AG04450 (cell line): ENCODE results near the gene SSUH2. TPM values are rescaled to one million over a fixed set of nuclear protein-coding genes. Genes with fewer than 3 reads are reported as not detected.

Source experiments
- CTCF ChIA-PET: fragments of 300-600, 350-600 bp; formaldehyde crosslinking; extraction: SDS; loops from one replicate; lab custom pipeline; 2022; ENCODE audit warnings: antibody characterized with exemption, inconsistent platforms; lab: Charles Lee
- POLR2A ChIA-PET: fragments of 350-600 bp; formaldehyde crosslinking; extraction: SDS; loops from one replicate; lab custom pipeline; 2021; ENCODE audit warnings: antibody characterized with exemption, inconsistent platforms; lab: Yijun Ruan, JAX
- DNase-seq: peaks from one replicate; pipeline ENCODE4 v3.0.0-alpha.2; 2011; ENCODE audit warnings: low read depth, low spot score
- H3K27ac ChIP-seq: one replicate; pipeline ENCODE4 v1.5.1; 2012; ENCODE audit warnings: low read depth, low read length, control low read depth
- H3K27me3 ChIP-seq: one replicate; pipeline ENCODE4 v1.6.0; 2012; ENCODE audit warnings: low read length; ENCODE audit not compliant: control insufficient read depth, insufficient read depth
- H3K4me3 ChIP-seq: 2 replicates; pipeline ENCODE4 v1.5.1; 2011; ENCODE audit warnings: mild to moderate bottlenecking, low read depth, low read length, control low read depth
- H3K9me3 ChIP-seq: 2 replicates; pipeline ENCODE4 v1.5.1; 2012; ENCODE audit warnings: low read length; ENCODE audit not compliant: control insufficient read depth, insufficient read depth
- polyA plus RNA-seq: library from polyadenylated mRNA; depleted of rRNA; stranded (reverse); fragments of >200 nt; gene quantifications from 2 replicates; pipeline ENCODE4 v1.2.3, GENCODE V29; 2011
- TF ChIP-seq, protein P1 (sequence below): IDR thresholded peaks from 2 replicates; pipeline ENCODE4 v1.5.1; 2011; ENCODE audit warnings: low read depth, low read length, control low read depth, inconsistent platforms

The SSUH2 gene
- polyA plus RNA-seq, 1 experiment, result 0.09 TPM

DNA sequence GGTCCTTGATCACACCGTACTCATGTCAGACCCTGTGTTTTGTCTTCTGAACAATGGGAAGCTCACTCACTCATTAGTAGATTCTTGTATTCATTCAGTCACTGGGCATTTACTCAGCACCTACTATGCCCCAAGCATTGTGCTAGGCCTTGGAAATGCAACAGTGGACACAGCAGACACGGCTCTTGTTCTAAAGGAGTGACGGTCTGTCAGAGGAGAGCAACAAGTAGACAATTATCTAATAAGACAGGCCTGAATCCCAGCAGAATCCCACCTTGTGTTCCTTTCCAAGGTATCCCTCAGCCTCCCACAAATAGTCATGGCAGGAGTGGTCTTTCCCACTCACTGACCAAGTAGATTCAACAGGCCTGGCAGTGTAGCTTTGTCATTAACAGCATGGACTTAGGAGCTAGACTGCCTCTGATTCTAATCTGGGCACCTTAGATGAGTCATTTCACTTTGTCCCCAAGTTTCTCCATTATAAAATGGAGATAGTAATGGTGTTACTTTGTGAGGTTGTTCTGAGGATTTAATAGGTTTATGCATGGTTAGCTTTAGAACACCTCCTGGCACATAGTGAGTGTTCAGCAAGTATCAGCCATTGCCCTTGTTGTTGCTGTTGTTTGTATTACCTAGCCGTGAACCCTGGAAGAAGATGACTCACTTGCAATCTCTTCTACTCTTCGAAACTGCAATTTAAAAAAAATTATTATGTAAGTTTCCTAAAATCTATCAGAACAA, 69.1 kb downstream of the SSUH2 start:
- Histone ChIP-seq H3K4me3 (no peak overlapping the region), H3K27me3 (no peaks in the 10 kb centered on the region), H3K27ac (no peak overlapping the region), H3K9me3 (no peaks in the 10 kb centered on the region)
- TF ChIP-seq, protein P1, sequence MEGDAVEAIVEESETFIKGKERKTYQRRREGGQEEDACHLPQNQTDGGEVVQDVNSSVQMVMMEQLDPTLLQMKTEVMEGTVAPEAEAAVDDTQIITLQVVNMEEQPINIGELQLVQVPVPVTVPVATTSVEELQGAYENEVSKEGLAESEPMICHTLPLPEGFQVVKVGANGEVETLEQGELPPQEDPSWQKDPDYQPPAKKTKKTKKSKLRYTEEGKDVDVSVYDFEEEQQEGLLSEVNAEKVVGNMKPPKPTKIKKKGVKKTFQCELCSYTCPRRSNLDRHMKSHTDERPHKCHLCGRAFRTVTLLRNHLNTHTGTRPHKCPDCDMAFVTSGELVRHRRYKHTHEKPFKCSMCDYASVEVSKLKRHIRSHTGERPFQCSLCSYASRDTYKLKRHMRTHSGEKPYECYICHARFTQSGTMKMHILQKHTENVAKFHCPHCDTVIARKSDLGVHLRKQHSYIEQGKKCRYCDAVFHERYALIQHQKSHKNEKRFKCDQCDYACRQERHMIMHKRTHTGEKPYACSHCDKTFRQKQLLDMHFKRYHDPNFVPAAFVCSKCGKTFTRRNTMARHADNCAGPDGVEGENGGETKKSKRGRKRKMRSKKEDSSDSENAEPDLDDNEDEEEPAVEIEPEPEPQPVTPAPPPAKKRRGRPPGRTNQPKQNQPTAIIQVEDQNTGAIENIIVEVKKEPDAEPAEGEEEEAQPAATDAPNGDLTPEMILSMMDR, result no peak
- CTCF ChIA-PET, result interaction anchor here (1.0 to 4.9 kb wide), 4 partner anchors 15 to 132 kb away, joined by 3 to 29 read pairs (median 6); no protein-coding TSS in a partner anchor
- POLR2A ChIA-PET, result interaction anchor here (2.1 to 2.7 kb wide), 2 partner anchors 15 to 74 kb away, joined by 7 to 17 read pairs; partner anchors contain the start of gene LMCD1
- DNase-seq, result no peak

DNA sequence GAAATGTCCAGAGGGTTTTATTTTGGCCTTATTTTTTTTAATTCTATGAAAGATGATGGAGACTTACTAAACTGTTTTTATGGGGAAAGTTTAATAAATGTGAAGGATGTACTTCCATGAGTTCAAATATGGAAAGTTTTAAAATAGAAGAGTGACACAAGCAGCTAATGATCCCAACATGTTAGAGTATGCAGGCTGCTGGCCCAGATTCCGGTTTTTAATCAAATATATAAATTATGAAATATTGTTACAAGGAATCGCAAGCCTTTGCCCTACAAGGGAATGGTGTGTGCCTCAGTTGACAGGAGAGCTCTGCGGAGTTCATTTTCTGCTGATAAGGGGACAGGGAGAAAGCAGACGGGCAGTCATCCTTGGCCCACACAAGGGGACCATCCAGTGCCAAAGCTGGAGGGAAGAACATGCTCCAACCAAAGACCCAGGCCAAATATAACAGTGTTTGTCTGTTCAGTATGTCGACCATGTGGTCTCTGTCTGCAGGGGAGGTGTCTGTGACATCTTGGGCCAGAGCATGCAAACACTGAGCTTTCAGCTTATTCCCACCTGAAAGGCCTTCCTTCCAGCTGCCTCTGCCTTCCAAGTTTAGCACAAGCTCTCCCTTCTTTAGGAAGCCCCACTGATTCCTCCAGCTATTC, 69.8 kb downstream of the SSUH2 start:
- ChIA-PET POLR2A (interaction anchor here (0.6 to 2.1 kb wide), 2 partner anchors 73 to 130 kb away, joined by 3 to 7 read pairs; partner anchors contain the start of gene LMCD1), CTCF (interaction anchor here (1.0 to 4.9 kb wide), 5 partner anchors 16 to 195 kb away, joined by 3 to 29 read pairs (median 5); partner anchors contain the start of gene OXTR)
- Histone ChIP-seq H3K27ac (no peak overlapping the region), H3K4me3 (no peak overlapping the region), H3K9me3 (no peaks in the 10 kb centered on the region), H3K27me3 (no peaks in the 10 kb centered on the region)
- no peak for DNase-seq
- TF ChIP-seq, protein P1, result no peak

DNA sequence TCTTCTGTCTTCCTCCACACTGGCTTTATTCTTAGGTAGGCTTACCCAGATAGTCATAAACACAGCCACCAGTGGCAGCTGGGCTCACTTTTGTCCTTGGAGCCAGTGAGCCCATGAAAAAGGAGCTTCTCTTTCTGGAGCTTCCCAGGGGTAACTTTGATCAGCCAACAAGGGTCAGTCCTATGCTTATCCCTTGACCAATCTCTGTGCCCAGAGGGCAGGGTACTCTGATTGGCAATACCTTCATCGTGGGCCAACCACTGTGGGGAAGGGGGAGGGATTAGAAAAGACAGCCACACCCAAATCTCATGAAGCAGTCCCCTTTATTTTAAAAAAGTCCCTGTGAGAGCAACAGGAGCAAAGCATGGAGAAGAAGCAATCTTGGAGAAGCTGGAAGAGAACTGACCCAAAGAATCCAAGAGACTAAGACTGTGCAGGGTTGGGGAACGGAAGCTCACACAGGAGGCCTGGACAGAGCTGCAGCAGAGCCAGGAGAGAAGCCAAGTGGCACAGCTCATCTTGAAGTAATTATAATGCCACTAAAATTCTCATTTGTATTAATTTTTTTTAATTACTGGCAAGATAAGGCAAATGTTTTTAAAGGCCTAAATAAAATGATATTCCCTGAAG, 70.4 kb downstream of the SSUH2 start:
- Histone ChIP-seq H3K27ac (no peak overlapping the region), H3K4me3 (no peak overlapping the region), H3K27me3 (no peaks in the 10 kb centered on the region), H3K9me3 (no peaks in the 10 kb centered on the region)
- TF ChIP-seq, protein P1, result no peak
- DNase-seq, result no peak
- POLR2A ChIA-PET, result interaction anchor here (0.6 to 2.1 kb wide), 2 partner anchors 72 to 130 kb away, joined by 3 to 7 read pairs; partner anchors contain the start of gene LMCD1
- CTCF ChIA-PET, result interaction anchor here (1.4 to 4.9 kb wide), 3 partner anchors 18 to 196 kb away, joined by 3 to 29 read pairs (median 6); partner anchors contain the start of gene OXTR

DNA sequence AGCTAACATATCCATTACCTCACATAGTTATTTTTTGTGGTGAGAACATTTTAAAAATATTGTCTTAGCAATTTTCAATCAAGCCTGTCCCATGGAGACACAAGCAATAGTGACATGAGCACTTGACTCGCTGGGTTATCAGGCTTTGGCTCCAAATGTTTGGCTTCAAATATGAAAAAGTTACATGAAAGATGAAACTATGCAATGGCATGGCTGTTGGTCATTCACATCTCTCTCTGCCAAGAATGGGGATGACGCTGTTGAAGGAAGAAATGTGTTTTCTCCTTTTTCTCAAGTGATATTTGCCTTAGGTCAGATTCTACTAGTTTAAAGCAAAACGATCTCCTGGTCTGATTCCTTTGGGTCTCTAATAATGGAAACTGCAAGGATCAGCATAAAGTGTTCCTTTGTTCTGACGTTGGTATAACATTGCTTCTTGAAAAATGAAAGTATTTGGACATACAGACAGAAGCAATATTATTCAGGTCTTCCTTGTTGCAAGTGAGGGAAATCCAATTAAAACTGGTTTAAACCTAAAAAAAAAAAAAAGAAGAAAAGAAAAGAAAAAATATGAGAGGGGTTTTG, 71.2 kb downstream of the SSUH2 start:
- TF ChIP-seq, protein P1, result no peak
- Histone ChIP-seq H3K27ac (no peak overlapping the region), H3K9me3 (no peaks in the 10 kb centered on the region), H3K27me3 (no peaks in the 10 kb centered on the region), H3K4me3 (no peak overlapping the region)
- no peak for DNase-seq
- CTCF ChIA-PET, result interaction anchor here (0.6 to 4.9 kb wide), 4 partner anchors 15 to 196 kb away, joined by 3 to 29 read pairs (median 6); partner anchors contain the start of gene OXTR
- POLR2A ChIA-PET, result interaction anchor here (2.1 kb wide), 1 partner anchor 72 kb away, joined by 7 read pairs; the partner anchor contains the start of gene LMCD1
